Keratinocyte (primary cell): Measurements from ENCODE around the gene SUGCT. TPM values are rescaled to one million over a fixed set of nuclear protein-coding genes. Genes with fewer than 3 reads are reported as not detected.

Experiments
- DNase-seq: peaks from one replicate; pipeline ENCODE4 v3.0.0-alpha.2; 2011; ENCODE audit warnings: low read depth, missing footprints, low spot score
- FAIRE-seq: peaks from 2 replicates; lab custom pipeline; 2011; peaks lifted over from hg19 to GRCh38; lab: Jason Lieb, UNC
- H2AFZ ChIP-seq: 2 replicates; pipeline ENCODE4 v1.6.0; 2012; ENCODE audit warnings: low read length, control low read depth, inconsistent platforms; ENCODE audit not compliant: control insufficient read depth
- H3K27ac ChIP-seq: 2 replicates; pipeline ENCODE4 v1.5.1; 2011; ENCODE audit warnings: low read length; ENCODE audit not compliant: control insufficient read depth, insufficient read depth
- H3K27me3 ChIP-seq: 3 replicates; pipeline ENCODE4 v1.6.0; 2011; ENCODE audit warnings: low read length; ENCODE audit not compliant: control insufficient read depth, insufficient read depth; ENCODE audit errors: extremely low read depth
- H3K36me3 ChIP-seq, 2 experiments: 2 replicates in 1 of 2; 3 replicates in 1 of 2; pipeline ENCODE4 v1.5.1; 2011; ENCODE audit warnings: low read length in 2 of 2, mild to moderate bottlenecking in 1 of 2; ENCODE audit not compliant: control insufficient read depth in 2 of 2, insufficient read depth in 2 of 2; ENCODE audit errors: extremely low read depth in 1 of 2
- H3K4me1 ChIP-seq: 3 replicates; pipeline ENCODE4 v1.5.1; 2011; ENCODE audit warnings: low read length; ENCODE audit not compliant: control insufficient read depth, insufficient read depth; ENCODE audit errors: extremely low read depth
- H3K4me2 ChIP-seq: 3 replicates; pipeline ENCODE4 v1.6.0; 2011; ENCODE audit warnings: low read depth, low read length; ENCODE audit not compliant: control insufficient read depth, insufficient read depth; ENCODE audit errors: extremely low read depth
- H3K4me3 ChIP-seq, 3 experiments: fragments of 200-600 bp in 1 of 3; sonication (generic) in 1 of 3; 2 replicates in 2 of 3; 3 replicates in 1 of 3; pipeline ENCODE4 v1.5.1; 2011 to 2016; ENCODE audit warnings: low read length in 3 of 3, mild to moderate bottlenecking in 3 of 3, control low read depth in 2 of 3, inconsistent platforms in 1 of 3, low read depth in 1 of 3, mixed read lengths in 1 of 3, mixed run types in 1 of 3, moderate library complexity in 1 of 3; ENCODE audit not compliant: control insufficient read depth in 2 of 3, insufficient read depth in 2 of 3; ENCODE audit errors: extremely low read depth in 1 of 3
- H3K79me2 ChIP-seq: 2 replicates; pipeline ENCODE4 v1.6.0; 2012; ENCODE audit warnings: low read length; ENCODE audit not compliant: control insufficient read depth, insufficient read depth
- H3K9ac ChIP-seq: 3 replicates; pipeline ENCODE4 v1.6.0; 2011; ENCODE audit warnings: low read length; ENCODE audit not compliant: control insufficient read depth, insufficient read depth; ENCODE audit errors: extremely low read depth
- H3K9me1 ChIP-seq: 3 replicates; pipeline ENCODE4 v1.6.0; 2011; ENCODE audit warnings: low read length; ENCODE audit not compliant: control insufficient read depth, insufficient read depth; ENCODE audit errors: extremely low read depth
- H3K9me3 ChIP-seq: 2 replicates; pipeline ENCODE4 v1.5.1; 2012; ENCODE audit warnings: low read depth, low read length; ENCODE audit not compliant: control insufficient read depth
- H4K20me1 ChIP-seq: 3 replicates; pipeline ENCODE4 v1.6.0; 2011; ENCODE audit warnings: low read length; ENCODE audit not compliant: control insufficient read depth, insufficient read depth; ENCODE audit errors: extremely low read depth
- CTCF ChIP-seq, 3 experiments: IDR thresholded peaks in 1 of 3; conservative IDR thresholded peaks in 1 of 3; optimal IDR thresholded peaks in 1 of 3; 2 replicates in 2 of 3; 3 replicates in 1 of 3; pipeline versions ENCODE3 to v1.5.1; 2011; ENCODE audit warnings: low read length in 3 of 3, mild to moderate bottlenecking in 3 of 3, moderate library complexity in 2 of 3, control low read depth in 1 of 3, inconsistent platforms in 1 of 3; ENCODE audit not compliant: insufficient read depth in 2 of 3; ENCODE audit errors: extremely low read depth in 1 of 3
- EZH2 ChIP-seq: IDR thresholded peaks from one replicate; pipeline ENCODE4 v1.6.1; 2012; ENCODE audit warnings: inconsistent platforms, mild to moderate bottlenecking, low read length, moderate library complexity
- dilution Hi-C: fragments of 300-500 bp; cut with MboI; formaldehyde crosslinking; loops from one replicate; pipeline ENCODE4 v1.7.0; 2020; ENCODE audit warnings: low sequenced_read_pairs; ENCODE audit not compliant: extremely low pct_ligation_motif_present
- polyA plus RNA-seq, 5 experiments: library from polyadenylated mRNA; depleted of rRNA in 3 of 5; stranded (reverse) in 3 of 5; stranded (forward) in 1 of 5; unstranded in 1 of 5; fragments of >200 nt; gene quantifications; 1 replicate in 1 of 5; 2 replicates in 3 of 5; 3 replicates in 1 of 5; pipeline versions ENCODE4 v1.2.1 to v1.2.3, GENCODE V29; 2011 to 2012; ENCODE audit warnings: missing spikeins in 2 of 5, low read depth in 1 of 5, low replicate concordance in 1 of 5

SUGCT gene
- polyA plus RNA-seq, 1 donor (not counting 4 experiments of a cell fraction or from before 2014, with no cell fraction given), result 134 TPM

- H3K9me3 ChIP-seq, result no peaks in the 10 kb centered on the region
- no peak overlapping the region for H2AFZ ChIP-seq
- no peaks in the 10 kb centered on the region for H3K27me3 ChIP-seq
- H3K4me3 ChIP-seq, result no peak overlapping the region
- FAIRE-seq (no peak), DNase-seq (no peak)
- H4K20me1 ChIP-seq, result no peaks in the 10 kb centered on the region
- dilution Hi-C loops, result no loop called here
- H3K4me2 ChIP-seq, result no peak overlapping the region
- no peaks in the 10 kb centered on the region for H3K4me1 ChIP-seq
- H3K9me1 ChIP-seq, result no peaks in the 10 kb centered on the region
- peaks cover 8 to 14% of the 10 kb centered on the region in 2 experiments for H3K36me3 ChIP-seq
- H3K27ac ChIP-seq, result no peak overlapping the region
- no peaks in the 10 kb centered on the region for H3K79me2 ChIP-seq
- TF ChIP-seq EZH2 (no peak), CTCF (optimal IDR thresholded peaks at IDR 0.05 in 1 of 3, IDR thresholded peaks at IDR 0.05 in 1 of 3, conservative IDR thresholded peaks at IDR 0.05 in 1 of 3; ENCODE audit: extremely low read depth in 1 of 3, insufficient read depth in 2 of 3, low read length in 3 of 3) (no peak)
- no peak overlapping the region for H3K9ac ChIP-seq
Observed at GRCh38 chr7:40093631-40094350, 41.0 kb upstream of the SUGCT start.

GRCh38 chr7:40095230-40095629 is 39.6 kb upstream of the SUGCT start:
- FAIRE-seq, result no peak
- H3K4me3 ChIP-seq, result no peak overlapping the region
- H3K27ac ChIP-seq, result no peak overlapping the region
- H3K9me1 ChIP-seq, result no peaks in the 10 kb centered on the region
- dilution Hi-C loops, result no loop called here
- H3K79me2 ChIP-seq, result no peaks in the 10 kb centered on the region
- no peaks in the 10 kb centered on the region for H4K20me1 ChIP-seq
- no peaks in the 10 kb centered on the region for H3K4me1 ChIP-seq
- peaks cover 8 to 14% of the 10 kb centered on the region in 2 experiments for H3K36me3 ChIP-seq
- H3K9ac ChIP-seq, result no peak overlapping the region
- no peak overlapping the region for H2AFZ ChIP-seq
- H3K4me2 ChIP-seq, result no peak overlapping the region
- H3K9me3 ChIP-seq, result no peaks in the 10 kb centered on the region
- H3K27me3 ChIP-seq, result no peaks in the 10 kb centered on the region
- no peak for TF ChIP-seq EZH2
- no peak for DNase-seq
